Lower lobe of right lung (tissue), 2 donors: Measurements from ENCODE around the gene SUV39H1. TPM values are rescaled to one million over a fixed set of nuclear protein-coding genes. Genes with fewer than 3 reads are reported as not detected.

Source experiments
- ATAC-seq, 2 donors: fragments of 200-7000 bp; cut with Tn5 transposase; one replicate each; pipeline ENCODE4 v1.9.1; 2020 to 2022; ENCODE audit warnings: mild to moderate bottlenecking in 2 of 2, moderate library complexity in 2 of 2
- DNase-seq: peaks from one replicate; pipeline ENCODE4 v3.0.0-alpha.2; 2020
- H3K27ac ChIP-seq: fragments of 200-600 bp; one replicate; pipeline ENCODE4 v1.8.0; 2022
- H3K27me3 ChIP-seq: fragments of 200-600 bp; one replicate; pipeline ENCODE4 v1.8.0; 2022; ENCODE audit warnings: low read depth
- H3K36me3 ChIP-seq: fragments of 200-600 bp; one replicate; pipeline ENCODE4 v1.8.0; 2022; ENCODE audit warnings: mild to moderate bottlenecking
- H3K4me1 ChIP-seq: fragments of 200-600 bp; one replicate; pipeline ENCODE4 v1.8.0; 2022
- H3K4me3 ChIP-seq: fragments of 200-600 bp; one replicate; pipeline ENCODE4 v1.8.0; 2022; ENCODE audit warnings: mild to moderate bottlenecking
- H3K9me3 ChIP-seq: fragments of 200-600 bp; one replicate; pipeline ENCODE4 v1.8.0; 2022
- intact Hi-C: fragments of 100-400 bp; cut with DNase I; formaldehyde crosslinking; loops from one replicate; pipeline ENCODE4 v1.11.0; 2022
- total RNA-seq: library from RNA; stranded (reverse); fragmentation: NEBNext Ultra II Directional; extraction: Animal tissue kit (Norgen Biotek cat#: 25700); gene quantifications from one replicate; pipeline ENCODE4 v1.2.1, GENCODE V29; 2021
- TF ChIP-seq, protein P1 (sequence below): fragments of 200-600 bp; IDR thresholded peaks from one replicate; pipeline ENCODE4 v1.8.0; 2022; ENCODE audit warnings: antibody characterized with exemption, mild to moderate bottlenecking
- donor health status: DM: no; HTN: yes; CAD: no; lungs with severe emphysema.

Gene SUV39H1
- total RNA-seq, 1 donor from 2014 or later: 3.5 TPM

- Histone ChIP-seq H3K27ac (no peak overlapping the region), H3K27me3 (no peaks in the 10 kb centered on the region), H3K9me3 (no peaks in the 10 kb centered on the region), H3K4me3 (no peak overlapping the region), H3K36me3 (no peaks in the 10 kb centered on the region), H3K4me1 (no peaks in the 10 kb centered on the region)
- ATAC-seq (peak in 1 of 2 donors; percentile 27), DNase-seq (no peak)
- TF ChIP-seq, protein P1, sequence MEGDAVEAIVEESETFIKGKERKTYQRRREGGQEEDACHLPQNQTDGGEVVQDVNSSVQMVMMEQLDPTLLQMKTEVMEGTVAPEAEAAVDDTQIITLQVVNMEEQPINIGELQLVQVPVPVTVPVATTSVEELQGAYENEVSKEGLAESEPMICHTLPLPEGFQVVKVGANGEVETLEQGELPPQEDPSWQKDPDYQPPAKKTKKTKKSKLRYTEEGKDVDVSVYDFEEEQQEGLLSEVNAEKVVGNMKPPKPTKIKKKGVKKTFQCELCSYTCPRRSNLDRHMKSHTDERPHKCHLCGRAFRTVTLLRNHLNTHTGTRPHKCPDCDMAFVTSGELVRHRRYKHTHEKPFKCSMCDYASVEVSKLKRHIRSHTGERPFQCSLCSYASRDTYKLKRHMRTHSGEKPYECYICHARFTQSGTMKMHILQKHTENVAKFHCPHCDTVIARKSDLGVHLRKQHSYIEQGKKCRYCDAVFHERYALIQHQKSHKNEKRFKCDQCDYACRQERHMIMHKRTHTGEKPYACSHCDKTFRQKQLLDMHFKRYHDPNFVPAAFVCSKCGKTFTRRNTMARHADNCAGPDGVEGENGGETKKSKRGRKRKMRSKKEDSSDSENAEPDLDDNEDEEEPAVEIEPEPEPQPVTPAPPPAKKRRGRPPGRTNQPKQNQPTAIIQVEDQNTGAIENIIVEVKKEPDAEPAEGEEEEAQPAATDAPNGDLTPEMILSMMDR: no peak
- intact Hi-C loops: no loop called here
These were observed 17.3 kb downstream of the SUV39H1 start for GRCh38 chrX:48713847-48714246.

DNA sequence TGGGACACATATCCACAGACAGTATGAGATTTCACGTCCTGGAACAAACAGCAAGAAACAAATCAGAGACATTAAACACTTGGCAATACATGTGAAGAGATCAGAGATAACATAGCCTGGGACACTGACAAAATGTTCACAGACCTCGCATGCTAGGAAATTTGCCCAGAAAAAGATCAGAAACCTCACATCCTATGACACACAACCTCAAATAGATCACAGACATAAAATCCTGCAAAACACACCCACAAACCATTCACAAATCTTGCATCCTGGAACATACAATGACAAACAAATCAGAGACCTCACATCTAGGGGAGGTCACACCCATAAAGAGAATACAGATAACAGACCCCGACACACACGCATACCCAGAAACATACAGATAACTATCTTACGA is 18.0 kb downstream of the SUV39H1 start:
- H3K4me1 ChIP-seq: no peaks in the 10 kb centered on the region
- TF ChIP-seq, protein P1: no peak
- DNase-seq (no peak), ATAC-seq (no peak)
- H3K9me3 ChIP-seq: no peaks in the 10 kb centered on the region
- no peaks in the 10 kb centered on the region for H3K36me3 ChIP-seq
- no peak overlapping the region for H3K27ac ChIP-seq
- intact Hi-C loops: no loop called here
- no peaks in the 10 kb centered on the region for H3K27me3 ChIP-seq
- H3K4me3 ChIP-seq: no peak overlapping the region

DNA sequence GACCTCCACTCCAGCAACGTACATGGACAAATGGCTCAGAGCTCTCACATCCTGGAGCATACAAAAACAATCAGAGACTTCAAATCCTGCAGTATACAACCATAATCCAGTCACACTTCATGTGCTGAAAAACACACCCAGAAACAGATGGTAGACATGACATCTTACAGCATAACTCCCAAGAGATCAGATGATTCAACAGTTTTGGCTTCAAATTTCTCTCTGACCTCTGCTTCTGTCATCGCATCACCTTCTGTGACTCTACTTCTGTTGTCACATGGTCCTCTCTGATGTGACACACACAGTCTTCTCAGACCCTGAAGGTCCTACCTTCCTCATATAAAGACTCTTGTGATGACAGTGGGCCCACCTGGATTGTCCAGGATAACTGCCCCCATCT is 18.5 kb downstream of the SUV39H1 start:
- no peak for DNase-seq
- intact Hi-C loops: no loop called here
- ATAC-seq: no peak
- no peaks in the 10 kb centered on the region for H3K27me3 ChIP-seq
- no peak overlapping the region for H3K27ac ChIP-seq
- TF ChIP-seq, protein P1: no peak
- no peaks in the 10 kb centered on the region for H3K36me3 ChIP-seq
- H3K4me3 ChIP-seq: no peak overlapping the region
- no peaks in the 10 kb centered on the region for H3K9me3 ChIP-seq
- H3K4me1 ChIP-seq: no peaks in the 10 kb centered on the region

- no peak for ATAC-seq
- no peaks in the 10 kb centered on the region for H3K27me3 ChIP-seq
- H3K27ac ChIP-seq: no peak overlapping the region
- no peaks in the 10 kb centered on the region for H3K4me1 ChIP-seq
- no peaks in the 10 kb centered on the region for H3K36me3 ChIP-seq
- DNase-seq: no peak
- H3K4me3 ChIP-seq: no peak overlapping the region
- no peaks in the 10 kb centered on the region for H3K9me3 ChIP-seq
- intact Hi-C loops: no loop called here
- TF ChIP-seq, protein P1: no peak
These were observed 19.5 kb downstream of the SUV39H1 start for GRCh38 chrX:48715876-48716502.

GRCh38 chrX:48719958-48720357 is 23.4 kb downstream of the SUV39H1 start:
- TF ChIP-seq, protein P1: no peak
- Histone ChIP-seq H3K27ac (no peak overlapping the region), H3K9me3 (no peaks in the 10 kb centered on the region), H3K27me3 (no peaks in the 10 kb centered on the region), H3K4me1 (no peaks in the 10 kb centered on the region), H3K4me3 (no peak overlapping the region), H3K36me3 (no peaks in the 10 kb centered on the region)
- ATAC-seq (no peak), DNase-seq (no peak)
- intact Hi-C loops: no loop called here
